Parathyroid adenoma (tissue), 2 donors: ENCODE measurements around the gene YEATS2.

Experiments
- H2AFZ ChIP-seq: fragments of 300-600 bp; sonication (generic); one replicate; pipeline ENCODE4 v1.7.0; 2017; ENCODE audit warnings: antibody characterized with exemption, mild to moderate bottlenecking
- H3K27ac ChIP-seq: fragments of 300-600 bp; sonication (generic); one replicate; pipeline ENCODE4 v1.7.0; 2017
- H3K27me3 ChIP-seq: fragments of 300-600 bp; sonication (generic); one replicate; pipeline ENCODE4 v1.7.0; 2017; ENCODE audit warnings: low read length; ENCODE audit not compliant: control insufficient read depth, insufficient read depth
- H3K36me3 ChIP-seq: fragments of 300-600 bp; sonication (generic); one replicate; pipeline ENCODE4 v1.7.0; 2017; ENCODE audit warnings: low read length; ENCODE audit not compliant: control insufficient read depth, insufficient read depth
- H3K4me1 ChIP-seq: fragments of 300-600 bp; sonication (generic); one replicate; pipeline ENCODE4 v1.7.0; 2017; ENCODE audit warnings: control low read depth
- H3K4me2 ChIP-seq: fragments of 300-600 bp; sonication (generic); one replicate; pipeline ENCODE4 v1.7.0; 2017; ENCODE audit warnings: low read length
- H3K4me3 ChIP-seq: fragments of 300-600 bp; sonication (generic); one replicate; pipeline ENCODE4 v1.7.0; 2017; ENCODE audit warnings: low read depth, low read length
- H3K79me2 ChIP-seq: fragments of 300-600 bp; sonication (generic); one replicate; pipeline ENCODE4 v1.7.0; 2017; ENCODE audit warnings: control low read depth
- H3K9ac ChIP-seq: fragments of 300-600 bp; sonication (generic); one replicate; pipeline ENCODE4 v1.7.0; 2017; ENCODE audit warnings: mild to moderate bottlenecking
- H3K9me3 ChIP-seq: fragments of 300-600 bp; sonication (generic); one replicate; pipeline ENCODE4 v1.7.0; 2017; ENCODE audit warnings: low read length; ENCODE audit not compliant: control insufficient read depth
- TF ChIP-seq, protein P1 (sequence below): fragments of 300-600 bp; sonication (generic); IDR thresholded peaks from one replicate; pipeline ENCODE4 v1.7.0; 2017; ENCODE audit warnings: antibody characterized with exemption, mild to moderate bottlenecking
- donor health status: primary hyperparathyroidism.

Gene YEATS2

GRCh38 chr3:183837390-183837789, 139.8 kb downstream of the YEATS2 start:
- H3K4me2 ChIP-seq = no peak overlapping the region
- TF ChIP-seq, protein P1, sequence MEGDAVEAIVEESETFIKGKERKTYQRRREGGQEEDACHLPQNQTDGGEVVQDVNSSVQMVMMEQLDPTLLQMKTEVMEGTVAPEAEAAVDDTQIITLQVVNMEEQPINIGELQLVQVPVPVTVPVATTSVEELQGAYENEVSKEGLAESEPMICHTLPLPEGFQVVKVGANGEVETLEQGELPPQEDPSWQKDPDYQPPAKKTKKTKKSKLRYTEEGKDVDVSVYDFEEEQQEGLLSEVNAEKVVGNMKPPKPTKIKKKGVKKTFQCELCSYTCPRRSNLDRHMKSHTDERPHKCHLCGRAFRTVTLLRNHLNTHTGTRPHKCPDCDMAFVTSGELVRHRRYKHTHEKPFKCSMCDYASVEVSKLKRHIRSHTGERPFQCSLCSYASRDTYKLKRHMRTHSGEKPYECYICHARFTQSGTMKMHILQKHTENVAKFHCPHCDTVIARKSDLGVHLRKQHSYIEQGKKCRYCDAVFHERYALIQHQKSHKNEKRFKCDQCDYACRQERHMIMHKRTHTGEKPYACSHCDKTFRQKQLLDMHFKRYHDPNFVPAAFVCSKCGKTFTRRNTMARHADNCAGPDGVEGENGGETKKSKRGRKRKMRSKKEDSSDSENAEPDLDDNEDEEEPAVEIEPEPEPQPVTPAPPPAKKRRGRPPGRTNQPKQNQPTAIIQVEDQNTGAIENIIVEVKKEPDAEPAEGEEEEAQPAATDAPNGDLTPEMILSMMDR = no peak
- no peaks in the 10 kb centered on the region for H3K79me2 ChIP-seq
- no peak overlapping the region for H3K27ac ChIP-seq
- no peaks in the 10 kb centered on the region for H3K27me3 ChIP-seq
- H2AFZ ChIP-seq = no peak overlapping the region
- H3K36me3 ChIP-seq = no peaks in the 10 kb centered on the region
- H3K9me3 ChIP-seq = no peaks in the 10 kb centered on the region
- H3K4me1 ChIP-seq = peaks cover 5% of the 10 kb centered on the region
- no peak overlapping the region for H3K9ac ChIP-seq
- H3K4me3 ChIP-seq = no peak overlapping the region

DNA sequence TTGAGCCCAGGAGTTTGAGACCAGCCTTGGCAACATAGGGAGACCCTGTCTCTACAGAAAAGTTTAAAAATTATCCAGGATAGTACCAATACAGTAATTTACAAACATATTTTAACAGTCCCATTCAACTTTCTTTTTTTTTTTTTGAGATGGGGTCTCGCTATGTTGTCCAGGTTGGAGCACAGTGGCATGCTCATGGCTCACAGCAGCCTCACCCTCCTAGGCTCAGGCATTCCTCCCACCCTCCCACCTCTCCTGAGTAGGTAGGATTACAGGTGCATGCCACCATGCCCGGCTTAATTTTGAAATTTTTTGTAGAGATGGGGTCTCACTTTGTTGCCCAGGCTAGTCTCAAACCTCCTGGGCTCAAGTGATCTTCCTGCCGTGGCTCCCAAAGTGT, 140.3 kb downstream of the YEATS2 start:
- H3K9ac ChIP-seq = no peak overlapping the region
- H3K4me1 ChIP-seq = peaks cover 5% of the 10 kb centered on the region
- H3K36me3 ChIP-seq = no peaks in the 10 kb centered on the region
- H3K4me2 ChIP-seq = no peak overlapping the region
- no peak overlapping the region for H3K4me3 ChIP-seq
- no peak overlapping the region for H3K27ac ChIP-seq
- no peaks in the 10 kb centered on the region for H3K27me3 ChIP-seq
- no peaks in the 10 kb centered on the region for H3K9me3 ChIP-seq
- no peak overlapping the region for H2AFZ ChIP-seq
- TF ChIP-seq, protein P1 = no peak
- no peaks in the 10 kb centered on the region for H3K79me2 ChIP-seq

DNA sequence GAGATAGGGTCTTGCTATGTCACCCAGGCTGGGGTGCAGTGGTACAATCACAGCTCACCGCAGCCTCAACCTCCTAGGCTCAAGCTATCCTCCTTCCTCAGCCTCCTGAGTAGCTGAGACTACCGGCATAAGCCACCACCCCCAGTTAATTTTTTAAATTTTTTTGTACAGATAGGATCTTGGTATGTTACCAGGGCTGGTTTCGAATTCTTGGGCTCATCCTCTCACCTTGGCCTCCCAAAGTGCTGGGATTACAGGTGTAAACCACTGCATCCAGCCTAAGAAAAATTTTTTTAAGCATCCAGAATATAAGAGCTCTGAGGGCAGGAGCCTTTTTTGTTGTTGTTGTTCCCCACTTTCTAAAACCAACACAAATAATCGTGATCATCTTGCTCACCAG, 142.2 kb downstream of the YEATS2 start:
- Histone ChIP-seq H3K4me2 (no peak overlapping the region), H3K27ac (no peak overlapping the region), H3K36me3 (no peaks in the 10 kb centered on the region), H3K4me1 (peaks cover 5% of the 10 kb centered on the region), H2AFZ (no peak overlapping the region), H3K9ac (no peak overlapping the region), H3K4me3 (no peak overlapping the region), H3K9me3 (no peaks in the 10 kb centered on the region), H3K79me2 (no peaks in the 10 kb centered on the region), H3K27me3 (no peaks in the 10 kb centered on the region)
- TF ChIP-seq, protein P1 = no peak

GRCh38 chr3:183844606-183845005, 147.0 kb downstream of the YEATS2 start:
- Histone ChIP-seq H3K9ac (no peak overlapping the region), H3K4me1 (peaks cover 5% of the 10 kb centered on the region), H3K4me2 (no peak overlapping the region), H3K79me2 (peaks cover 5% of the 10 kb centered on the region), H3K4me3 (no peak overlapping the region), H3K9me3 (no peaks in the 10 kb centered on the region), H3K36me3 (no peaks in the 10 kb centered on the region), H2AFZ (no peak overlapping the region), H3K27me3 (no peaks in the 10 kb centered on the region), H3K27ac (no peak overlapping the region)
- TF ChIP-seq, protein P1 = no peak

DNA sequence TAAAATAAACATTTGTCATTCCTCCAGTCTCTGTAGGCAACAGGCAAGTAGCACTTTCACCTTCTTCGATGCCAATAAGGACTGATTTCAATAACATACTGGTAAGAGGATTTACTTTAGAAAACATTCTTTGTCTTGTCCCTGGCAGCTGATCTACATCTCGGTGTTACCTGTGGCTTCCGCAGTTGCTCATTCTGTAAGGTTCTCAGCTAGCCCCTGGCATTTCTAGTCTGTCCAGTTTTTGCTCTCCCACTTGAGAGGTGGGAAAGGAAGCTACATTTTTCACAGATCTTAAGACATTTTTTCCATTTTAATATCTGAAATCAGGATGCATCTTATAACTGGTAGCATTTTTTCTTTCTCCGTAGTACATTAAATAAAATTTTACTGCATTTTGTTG, 147.5 kb downstream of the YEATS2 start:
- Histone ChIP-seq H3K27me3 (no peaks in the 10 kb centered on the region), H3K36me3 (no peaks in the 10 kb centered on the region), H3K79me2 (peaks cover 7% of the 10 kb centered on the region), H3K9ac (no peak overlapping the region), H3K4me1 (peaks cover 5% of the 10 kb centered on the region), H3K27ac (no peak overlapping the region), H3K9me3 (no peaks in the 10 kb centered on the region), H2AFZ (no peak overlapping the region), H3K4me3 (no peak overlapping the region), H3K4me2 (no peak overlapping the region)
- TF ChIP-seq, protein P1 = no peak
